ENCODE results near the gene GATAD2A.

GRCh38 chr19:19438366-19439175 lies 33.1 kb downstream of the GATAD2A start:
- TF ChIP-seq, protein P1, sequence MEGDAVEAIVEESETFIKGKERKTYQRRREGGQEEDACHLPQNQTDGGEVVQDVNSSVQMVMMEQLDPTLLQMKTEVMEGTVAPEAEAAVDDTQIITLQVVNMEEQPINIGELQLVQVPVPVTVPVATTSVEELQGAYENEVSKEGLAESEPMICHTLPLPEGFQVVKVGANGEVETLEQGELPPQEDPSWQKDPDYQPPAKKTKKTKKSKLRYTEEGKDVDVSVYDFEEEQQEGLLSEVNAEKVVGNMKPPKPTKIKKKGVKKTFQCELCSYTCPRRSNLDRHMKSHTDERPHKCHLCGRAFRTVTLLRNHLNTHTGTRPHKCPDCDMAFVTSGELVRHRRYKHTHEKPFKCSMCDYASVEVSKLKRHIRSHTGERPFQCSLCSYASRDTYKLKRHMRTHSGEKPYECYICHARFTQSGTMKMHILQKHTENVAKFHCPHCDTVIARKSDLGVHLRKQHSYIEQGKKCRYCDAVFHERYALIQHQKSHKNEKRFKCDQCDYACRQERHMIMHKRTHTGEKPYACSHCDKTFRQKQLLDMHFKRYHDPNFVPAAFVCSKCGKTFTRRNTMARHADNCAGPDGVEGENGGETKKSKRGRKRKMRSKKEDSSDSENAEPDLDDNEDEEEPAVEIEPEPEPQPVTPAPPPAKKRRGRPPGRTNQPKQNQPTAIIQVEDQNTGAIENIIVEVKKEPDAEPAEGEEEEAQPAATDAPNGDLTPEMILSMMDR (IDR thresholded peaks at IDR 0.05) = no peak
- no peak for TF ChIP-seq POLR2A (IDR thresholded peaks at IDR 0.05)
- TF ChIP-seq POLR2AphosphoS5 (IDR thresholded peaks at IDR 0.05) = no peak

All from prostate gland (tissue), 2 donors.